Endothelial cell (in vitro differentiated cells): Measurements from ENCODE around the gene UBE2QL1. TPM values are rescaled to one million over a fixed set of nuclear protein-coding genes. Genes with fewer than 3 reads are reported as not detected.

Experiments
- DNase-seq: peaks from one replicate; pipeline ENCODE4 v3.0.0; 2021; ENCODE audit warnings: low spot score
- H3K27ac Mint-ChIP-seq: one replicate; pipeline ENCODE4 v1.8.0; 2021; ENCODE audit warnings: mixed read lengths, inconsistent platforms; ENCODE audit not compliant: unreplicated experiment
- H3K27me3 Mint-ChIP-seq: one replicate; pipeline ENCODE4 v1.8.0; 2021; ENCODE audit warnings: mild to moderate bottlenecking, moderate library complexity, mixed read lengths, inconsistent platforms; ENCODE audit not compliant: unreplicated experiment
- H3K36me3 Mint-ChIP-seq: one replicate; pipeline ENCODE4 v1.8.0; 2021; ENCODE audit warnings: mild to moderate bottlenecking, low read depth, mixed read lengths, inconsistent platforms; ENCODE audit not compliant: unreplicated experiment
- H3K4me1 Mint-ChIP-seq: one replicate; pipeline ENCODE4 v1.8.0; 2021; ENCODE audit warnings: mild to moderate bottlenecking, mixed read lengths, inconsistent platforms; ENCODE audit not compliant: unreplicated experiment
- H3K4me3 Mint-ChIP-seq: one replicate; pipeline ENCODE4 v1.8.0; 2021; ENCODE audit warnings: mild to moderate bottlenecking, mixed read lengths, inconsistent platforms; ENCODE audit not compliant: unreplicated experiment
- H3K9me3 Mint-ChIP-seq: one replicate; pipeline ENCODE4 v1.8.0; 2021; ENCODE audit warnings: mixed read lengths, inconsistent platforms; ENCODE audit not compliant: unreplicated experiment
- long read RNA-seq: library from polyadenylated mRNA; unstranded; transcript quantifications from one replicate; pipeline ENCODE4 v2.0.0, GENCODE V29; 2020; ENCODE audit not compliant: unreplicated experiment
- total RNA-seq: library from RNA; stranded (reverse); fragmentation: NEBNext Ultra II Directional; extraction: Animal tissue kit (Norgen Biotek cat#: 25700); gene quantifications from one replicate; pipeline ENCODE4 v1.2.1, GENCODE V29; 2021; ENCODE audit not compliant: unreplicated experiment
- TF ChIP-seq, protein P1 (sequence below): fragments of 200-600 bp; sonication (generic); IDR thresholded peaks from one replicate; pipeline ENCODE4 v1.5.0; 2021; ENCODE audit warnings: antibody characterized with exemption; ENCODE audit not compliant: unreplicated experiment

Gene UBE2QL1, protein sequence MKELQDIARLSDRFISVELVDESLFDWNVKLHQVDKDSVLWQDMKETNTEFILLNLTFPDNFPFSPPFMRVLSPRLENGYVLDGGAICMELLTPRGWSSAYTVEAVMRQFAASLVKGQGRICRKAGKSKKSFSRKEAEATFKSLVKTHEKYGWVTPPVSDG
- 0.85 TPM for total RNA-seq
- long read RNA-seq = 0 reads

DNA sequence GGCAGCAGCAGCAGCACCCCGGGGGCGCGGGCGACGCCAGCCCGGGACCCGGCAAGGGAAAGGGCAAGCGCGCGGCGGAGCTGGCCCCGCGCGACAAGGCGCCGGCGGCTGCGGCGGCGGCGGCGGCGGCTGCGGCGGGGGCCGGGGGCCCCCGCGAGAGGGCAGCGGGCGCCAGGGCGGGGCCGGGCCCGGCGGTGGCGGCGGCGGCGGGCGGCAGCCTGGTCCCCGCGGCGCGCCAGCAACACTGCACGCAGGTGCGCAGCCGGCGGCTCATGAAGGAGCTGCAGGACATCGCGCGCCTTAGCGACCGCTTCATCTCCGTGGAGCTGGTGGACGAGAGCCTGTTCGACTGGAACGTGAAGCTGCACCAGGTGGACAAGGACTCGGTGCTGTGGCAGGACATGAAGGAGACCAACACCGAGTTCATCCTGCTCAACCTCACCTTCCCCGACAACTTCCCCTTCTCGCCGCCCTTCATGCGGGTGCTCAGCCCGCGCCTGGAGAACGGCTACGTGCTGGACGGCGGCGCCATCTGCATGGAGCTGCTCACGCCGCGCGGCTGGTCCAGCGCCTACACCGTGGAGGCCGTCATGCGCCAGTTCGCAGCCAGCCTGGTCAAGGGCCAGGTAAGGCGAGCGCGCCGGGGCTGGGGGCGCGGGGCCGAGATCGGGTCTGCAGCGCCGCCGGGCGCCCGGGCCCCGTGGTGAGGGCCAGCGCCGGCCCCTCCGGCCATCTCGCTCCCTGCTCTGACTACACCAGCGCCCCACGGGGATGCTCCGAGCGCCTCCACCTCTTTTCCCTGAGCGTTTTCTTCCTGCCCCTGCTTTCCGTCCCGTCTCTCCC is at the start of gene UBE2QL1:
TSS of gene UBE2QL1 (plus strand) at position 238 of the 843 bp plus-strand sequence. CDS start at position 273, 35 bp downstream.
- H3K27me3 Mint-ChIP-seq = peaks cover 17% of the 10 kb centered on the region
- peak; percentile 18 for DNase-seq
- peak within 1 kb of the TSS; percentile 87 for H3K4me3 Mint-ChIP-seq
- H3K4me1 Mint-ChIP-seq = peaks cover 6% of the 10 kb centered on the region
- H3K27ac Mint-ChIP-seq = no peak within 1 kb of the TSS
- H3K36me3 Mint-ChIP-seq = peaks cover 4% of the 10 kb centered on the region
- TF ChIP-seq, protein P1, sequence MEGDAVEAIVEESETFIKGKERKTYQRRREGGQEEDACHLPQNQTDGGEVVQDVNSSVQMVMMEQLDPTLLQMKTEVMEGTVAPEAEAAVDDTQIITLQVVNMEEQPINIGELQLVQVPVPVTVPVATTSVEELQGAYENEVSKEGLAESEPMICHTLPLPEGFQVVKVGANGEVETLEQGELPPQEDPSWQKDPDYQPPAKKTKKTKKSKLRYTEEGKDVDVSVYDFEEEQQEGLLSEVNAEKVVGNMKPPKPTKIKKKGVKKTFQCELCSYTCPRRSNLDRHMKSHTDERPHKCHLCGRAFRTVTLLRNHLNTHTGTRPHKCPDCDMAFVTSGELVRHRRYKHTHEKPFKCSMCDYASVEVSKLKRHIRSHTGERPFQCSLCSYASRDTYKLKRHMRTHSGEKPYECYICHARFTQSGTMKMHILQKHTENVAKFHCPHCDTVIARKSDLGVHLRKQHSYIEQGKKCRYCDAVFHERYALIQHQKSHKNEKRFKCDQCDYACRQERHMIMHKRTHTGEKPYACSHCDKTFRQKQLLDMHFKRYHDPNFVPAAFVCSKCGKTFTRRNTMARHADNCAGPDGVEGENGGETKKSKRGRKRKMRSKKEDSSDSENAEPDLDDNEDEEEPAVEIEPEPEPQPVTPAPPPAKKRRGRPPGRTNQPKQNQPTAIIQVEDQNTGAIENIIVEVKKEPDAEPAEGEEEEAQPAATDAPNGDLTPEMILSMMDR = no peak
- H3K9me3 Mint-ChIP-seq = no peaks in the 10 kb centered on the region

DNA sequence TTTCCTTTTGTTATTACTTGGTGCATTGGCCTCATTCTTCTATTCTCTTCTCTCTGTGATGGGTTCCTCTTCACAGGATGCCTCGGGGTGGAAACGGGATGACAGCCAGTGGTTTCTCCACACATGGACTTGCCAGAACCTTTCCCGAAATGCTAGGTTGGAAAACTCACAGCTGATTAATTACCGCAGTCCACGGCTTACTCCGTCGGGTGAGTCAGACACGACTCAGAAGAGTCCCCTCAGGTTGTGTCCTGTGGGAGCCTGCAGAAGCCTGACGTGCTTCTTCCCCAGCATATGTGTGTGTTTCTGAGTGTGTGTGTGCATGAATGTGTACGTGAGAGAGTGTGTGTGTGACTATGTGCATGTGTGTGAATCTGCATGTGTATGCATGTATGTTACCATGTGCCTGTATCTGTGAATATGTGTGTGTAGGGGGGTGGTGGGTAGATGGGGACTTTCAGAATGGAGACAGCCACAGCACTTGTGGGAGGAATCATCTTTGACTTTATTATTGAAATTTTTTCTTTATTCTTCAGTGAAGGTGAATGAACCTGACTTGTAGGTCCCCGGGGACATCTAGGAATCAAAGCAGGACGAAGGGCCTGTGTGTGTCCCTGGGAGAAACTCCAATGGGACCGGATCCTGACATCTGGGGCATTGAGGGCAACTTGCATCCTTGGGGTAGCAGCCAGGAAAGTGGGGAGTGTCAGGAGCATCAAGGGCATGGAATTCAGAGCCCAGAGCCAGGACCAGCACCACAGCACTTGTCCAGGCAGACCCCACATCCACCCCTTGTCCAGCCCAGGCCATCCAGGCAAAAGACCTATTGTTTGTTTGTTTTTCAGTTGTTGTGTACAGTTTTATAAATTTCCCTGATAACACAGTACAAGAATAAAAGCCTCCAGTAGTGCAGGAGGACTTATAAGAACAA is 48.4 kb upstream of the UBE2QL1 start:
- peaks cover 6% of the 10 kb centered on the region for H3K27me3 Mint-ChIP-seq
- peaks cover 5% of the 10 kb centered on the region for H3K36me3 Mint-ChIP-seq
- TF ChIP-seq, protein P1 = no peak
- H3K4me1 Mint-ChIP-seq = peaks cover 20% of the 10 kb centered on the region
- no peak for DNase-seq
- no peak overlapping the region for H3K27ac Mint-ChIP-seq
- H3K4me3 Mint-ChIP-seq = no peak overlapping the region
- no peaks in the 10 kb centered on the region for H3K9me3 Mint-ChIP-seq

DNA sequence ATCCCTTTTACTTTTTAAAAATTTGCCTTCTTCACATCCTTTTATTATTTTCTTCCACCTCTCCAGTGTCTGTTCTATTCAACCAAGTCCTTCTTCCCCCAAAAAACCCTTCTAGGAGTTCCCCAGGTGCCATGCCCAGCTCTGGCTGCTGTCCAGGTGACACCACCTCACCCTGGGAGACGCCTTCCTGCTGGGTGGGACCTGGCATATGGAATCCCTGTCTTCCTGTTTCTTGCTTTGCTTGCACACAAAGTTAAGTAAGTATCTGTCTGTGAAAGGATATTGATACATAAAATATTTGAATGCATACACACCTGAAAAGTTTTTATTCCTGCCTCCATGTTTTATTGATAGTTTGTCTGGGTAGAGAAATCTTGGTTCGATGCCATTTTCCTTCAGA is 47.2 kb upstream of the UBE2QL1 start:
- Mint-ChIP-seq H3K27ac (peak overlapping the region; percentile 58), H3K4me3 (no peak overlapping the region)
- DNase-seq = no peak

DNA sequence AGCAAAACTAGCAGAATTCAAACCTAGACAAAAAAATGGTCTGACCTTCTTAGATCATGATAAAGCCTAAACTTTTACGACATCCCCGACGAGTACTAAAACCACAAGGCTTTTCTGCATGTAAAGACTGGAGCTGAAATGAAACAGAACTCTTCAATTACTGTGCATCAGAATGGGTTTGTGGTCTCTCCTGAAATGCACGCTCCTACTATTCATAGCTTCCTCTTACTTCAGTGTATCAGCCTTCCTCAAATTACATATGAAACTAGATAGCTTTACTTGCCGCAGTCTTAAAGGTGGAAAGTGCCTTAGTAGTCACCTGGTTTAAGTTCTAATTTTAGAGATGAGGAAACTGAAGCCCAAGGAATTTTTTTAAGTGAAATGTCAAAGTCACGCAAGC is 45.7 kb upstream of the UBE2QL1 start:
- no peaks in the 10 kb centered on the region for H3K27me3 Mint-ChIP-seq
- no peaks in the 10 kb centered on the region for H3K36me3 Mint-ChIP-seq

More for the DNA sequence above, 47.2 kb upstream of the UBE2QL1 start:
- Mint-ChIP-seq H3K27me3 (no peaks in the 10 kb centered on the region), H3K9me3 (no peaks in the 10 kb centered on the region), H3K4me1 (peaks cover 20% of the 10 kb centered on the region), H3K36me3 (peaks cover 2% of the 10 kb centered on the region)
- TF ChIP-seq, protein P1 = no peak

More for the DNA sequence above, 45.7 kb upstream of the UBE2QL1 start:
- H3K27ac Mint-ChIP-seq = no peak overlapping the region
- no peak for DNase-seq
- TF ChIP-seq, protein P1 = no peak
- no peak overlapping the region for H3K4me3 Mint-ChIP-seq
- no peaks in the 10 kb centered on the region for H3K9me3 Mint-ChIP-seq
- peaks cover 20% of the 10 kb centered on the region for H3K4me1 Mint-ChIP-seq
